Fibroblast of lung (primary cell): ENCODE results near the gene RNF175. TPM values are rescaled to one million over a fixed set of nuclear protein-coding genes. Genes with fewer than 3 reads are reported as not detected.

Source experiments
- DNase-seq, 2 donors: peaks; one replicate each; pipeline versions ENCODE4 v3.0.0 to v3.0.0-alpha.2; 2010; ENCODE audit warnings: low read depth in 2 of 2
- H2AFZ ChIP-seq: 2 replicates; pipeline ENCODE4 v1.5.1; 2012; ENCODE audit warnings: low read length, control low read depth, inconsistent platforms
- H3K27ac ChIP-seq: 2 replicates; pipeline ENCODE4 v1.5.1; 2011; ENCODE audit warnings: low read length, control low read depth; ENCODE audit not compliant: insufficient read depth
- H3K27me3 ChIP-seq: 2 replicates; pipeline ENCODE4 v1.5.1; 2011; ENCODE audit warnings: mild to moderate bottlenecking, low read length; ENCODE audit not compliant: control insufficient read depth, insufficient read depth
- H3K36me3 ChIP-seq: 2 replicates; pipeline ENCODE4 v1.5.1; 2011; ENCODE audit warnings: low read length; ENCODE audit not compliant: control insufficient read depth, insufficient read depth
- H3K4me1 ChIP-seq: 2 replicates; pipeline ENCODE4 v1.5.1; 2011; ENCODE audit warnings: low read length; ENCODE audit not compliant: control insufficient read depth, insufficient read depth; ENCODE audit errors: extremely low read depth
- H3K4me2 ChIP-seq: 2 replicates; pipeline ENCODE4 v1.5.1; 2011; ENCODE audit warnings: low read length, control low read depth; ENCODE audit not compliant: insufficient read depth; ENCODE audit errors: extremely low read depth
- H3K4me3 ChIP-seq, 4 experiments: fragments of 200-600 bp in 1 of 4; sonication (generic) in 1 of 4; replicated peaks in 1 of 4; 2 replicates each; pipeline ENCODE4 v1.5.1; 2011 to 2016; ENCODE audit warnings: low read length in 4 of 4, low read depth in 3 of 4, mild to moderate bottlenecking in 3 of 4, control low read depth in 2 of 4, inconsistent platforms in 1 of 4, mixed read lengths in 1 of 4; ENCODE audit not compliant: insufficient read depth in 1 of 4; ENCODE audit errors: control extremely low read depth in 1 of 4
- H3K79me2 ChIP-seq: 2 replicates; pipeline ENCODE4 v1.5.1; 2012; ENCODE audit warnings: mild to moderate bottlenecking, low read length, inconsistent platforms; ENCODE audit not compliant: control insufficient read depth, insufficient read depth
- H3K9ac ChIP-seq: 2 replicates; pipeline ENCODE4 v1.5.1; 2011; ENCODE audit warnings: mild to moderate bottlenecking, low read length, control low read depth; ENCODE audit not compliant: insufficient read depth
- H3K9me3 ChIP-seq: 2 replicates; pipeline ENCODE4 v1.5.1; 2012; ENCODE audit warnings: low read depth, low read length; ENCODE audit not compliant: control insufficient read depth, insufficient read depth
- H4K20me1 ChIP-seq: 2 replicates; pipeline ENCODE4 v1.5.1; 2011; ENCODE audit warnings: low read length; ENCODE audit not compliant: control insufficient read depth, insufficient read depth; ENCODE audit errors: extremely low read depth
- CTCF ChIP-seq, 2 donors: IDR thresholded peaks in 1 of 2; conservative IDR thresholded peaks in 1 of 2; 1 replicate in 1 of 2; 2 replicates in 1 of 2; pipeline ENCODE4 v1.5.1; 2011 to 2012; ENCODE audit warnings: low read length in 2 of 2, control low read depth in 1 of 2, inconsistent platforms in 1 of 2, low read depth in 1 of 2, mild to moderate bottlenecking in 1 of 2
- EZH2 ChIP-seq: IDR thresholded peaks from 2 replicates; pipeline ENCODE4 v1.5.1; 2012; ENCODE audit warnings: low read length, control low read depth, mild to moderate bottlenecking; ENCODE audit errors: missing control alignments
- polyA plus RNA-seq, 2 donors: library from polyadenylated mRNA; depleted of rRNA in 1 of 2; stranded (reverse) in 1 of 2; unstranded in 1 of 2; fragments of >200 nt; gene quantifications; 2 replicates each; pipeline ENCODE4 v1.2.1, GENCODE V29; 2011 to 2012; ENCODE audit warnings: missing spikeins in 1 of 2
- total RNA-seq: library from RNA; depleted of rRNA; stranded (reverse); fragments of >200 nt; gene quantifications from 2 replicates; pipeline ENCODE4 v1.2.1, GENCODE V29; 2014

RNF175 gene
- total and polyA plus RNA-seq, 2 donors (not counting 1 experiment from before 2014, with no cell fraction given) = not detected

- DNase-seq = no peak
- Histone ChIP-seq H2AFZ (no peak overlapping the region), H4K20me1 (no peaks in the 10 kb centered on the region), H3K79me2 (no peaks in the 10 kb centered on the region), H3K9ac (no peak overlapping the region), H3K4me3 (peak overlapping the region in 1 of 4 experiments; percentile 33), H3K27me3 (peaks cover 32% of the 10 kb centered on the region), H3K4me1 (no peaks in the 10 kb centered on the region), H3K27ac (no peak overlapping the region), H3K9me3 (no peaks in the 10 kb centered on the region), H3K36me3 (no peaks in the 10 kb centered on the region), H3K4me2 (peak overlapping the region; percentile 32)
- TF ChIP-seq CTCF (conservative IDR thresholded peaks at IDR 0.05 in 1 of 2, IDR thresholded peaks at IDR 0.05 in 1 of 2; ENCODE audit: low read depth in 1 of 2, low read length in 2 of 2) = no peak
- TF ChIP-seq EZH2 = no peak
These were observed 32.9 kb upstream of the RNF175 start for GRCh38 chr4:153792618-153793247.

- Histone ChIP-seq H3K9ac (no peak overlapping the region), H3K27me3 (peaks cover 38% of the 10 kb centered on the region), H4K20me1 (no peaks in the 10 kb centered on the region), H3K4me1 (no peaks in the 10 kb centered on the region), H3K27ac (no peak overlapping the region), H3K4me3 (peak overlapping the region in 1 of 4 experiments; percentile 33), H3K9me3 (no peaks in the 10 kb centered on the region), H3K79me2 (no peaks in the 10 kb centered on the region), H3K4me2 (peak overlapping the region; percentile 32), H3K36me3 (no peaks in the 10 kb centered on the region), H2AFZ (no peak overlapping the region)
- DNase-seq = peak; percentile 22 to 47
- TF ChIP-seq EZH2 = peak; percentile 65
- peak in 1 of 2 donors; percentile 34 for TF ChIP-seq CTCF (conservative IDR thresholded peaks at IDR 0.05 in 1 of 2, IDR thresholded peaks at IDR 0.05 in 1 of 2; ENCODE audit: low read depth in 1 of 2, low read length in 2 of 2)
These were observed 32.2 kb upstream of the RNF175 start for GRCh38 chr4:153791746-153792617.

- no peaks in the 10 kb centered on the region for H3K79me2 ChIP-seq
- H4K20me1 ChIP-seq = no peaks in the 10 kb centered on the region
- H3K9ac ChIP-seq = no peak overlapping the region
- no peaks in the 10 kb centered on the region for H3K9me3 ChIP-seq
- no peak overlapping the region for H3K27ac ChIP-seq
- peak overlapping the region; percentile 64 for H3K4me2 ChIP-seq
- no peaks in the 10 kb centered on the region for H3K36me3 ChIP-seq
- H3K4me1 ChIP-seq = no peaks in the 10 kb centered on the region
- TF ChIP-seq EZH2 (no peak), CTCF (conservative IDR thresholded peaks at IDR 0.05 in 1 of 2, IDR thresholded peaks at IDR 0.05 in 1 of 2; ENCODE audit: low read depth in 1 of 2, low read length in 2 of 2) (peak in 1 of 2 donors; percentile 20)
- H2AFZ ChIP-seq = peak overlapping the region; percentile 13
- H3K4me3 ChIP-seq = peak overlapping the region in 2 of 4 experiments; percentile 9 to 22
- DNase-seq = peak in 1 of 2 donors; percentile 16
- H3K27me3 ChIP-seq = peaks cover 43% of the 10 kb centered on the region
These were observed 31.2 kb upstream of the RNF175 start for GRCh38 chr4:153790962-153791551.
